Measurements from ENCODE around the gene RNF126. TPM values are rescaled to one million over a fixed set of nuclear protein-coding genes. Genes with fewer than 3 reads are reported as not detected.
"Not testable (repeated sequence)": the region's sequence is repeated elsewhere in the genome, so short reads cannot be mapped to it uniquely, and the experiment has no call there.

The RNF126 gene
- total RNA-seq, 1 donor from 2014 or later = 32.9 TPM

GRCh38 chr19:633786-634639, 29.0 kb downstream of the RNF126 start:
- intact Hi-C loops (cut with DNase I) = no loop called here
- ATAC-seq (no peak), DNase-seq (no peak)
- Histone ChIP-seq H3K4me3 (peak overlapping the region; percentile 97), H3K4me1 (peaks cover 28% of the 10 kb centered on the region), H3K9me3 (no peaks in the 10 kb centered on the region), H3K27ac (peak overlapping the region; percentile 73), H3K27me3 (no peaks in the 10 kb centered on the region), H3K36me3 (peaks cover 6% of the 10 kb centered on the region)
- no peak for TF ChIP-seq CTCF (IDR thresholded peaks at IDR 0.05)

GRCh38 chr19:633068-633785, 29.8 kb downstream of the RNF126 start, which contains the start of gene POLRMT:
Gene POLRMT, minus strand, starts transcription at chr19:633537. Its CDS starts 25 bp downstream, at chr19:633512.
- peaks cover 14% of the 10 kb centered on the region for H3K36me3 ChIP-seq
- peak; percentile 98 for DNase-seq
- peak; percentile 98 for ATAC-seq
- H3K4me1 ChIP-seq = peaks cover 22% of the 10 kb centered on the region
- no peaks in the 10 kb centered on the region for H3K27me3 ChIP-seq
- peak within 1 kb of the TSS; percentile 73 for H3K27ac ChIP-seq
- TF ChIP-seq CTCF (IDR thresholded peaks at IDR 0.05) = no peak
- H3K4me3 ChIP-seq = peak within 1 kb of the TSS; percentile 97
- H3K9me3 ChIP-seq = no peaks in the 10 kb centered on the region
- intact Hi-C loops (cut with DNase I) = no loop called here

- H3K9me3 ChIP-seq = no peaks in the 10 kb centered on the region
- ATAC-seq (peak; percentile 43), DNase-seq (peak; percentile 79)
- no peaks in the 10 kb centered on the region for H3K27me3 ChIP-seq
- peak overlapping the region; percentile 73 for H3K27ac ChIP-seq
- H3K36me3 ChIP-seq = peaks cover 15% of the 10 kb centered on the region
- no peak for TF ChIP-seq CTCF (IDR thresholded peaks at IDR 0.05)
- H3K4me1 ChIP-seq = peaks cover 22% of the 10 kb centered on the region
- peak overlapping the region; percentile 97 for H3K4me3 ChIP-seq
- intact Hi-C loops (cut with DNase I) = no loop called here
Measured at GRCh38 chr19:632579-633067, 30.4 kb downstream of the RNF126 start.

GRCh38 chr19:629961-630714, 32.9 kb downstream of the RNF126 start:
- Histone ChIP-seq H3K36me3 (peaks cover 27% of the 10 kb centered on the region), H3K27me3 (no peaks in the 10 kb centered on the region), H3K27ac (no peak overlapping the region), H3K4me3 (no peak overlapping the region), H3K4me1 (peaks cover 22% of the 10 kb centered on the region), H3K9me3 (no peaks in the 10 kb centered on the region)
- no peak for DNase-seq
- no peak for TF ChIP-seq CTCF (IDR thresholded peaks at IDR 0.05)
- no peak for ATAC-seq
- intact Hi-C loops (cut with DNase I) = no loop called here

GRCh38 chr19:629515-629914, 33.5 kb downstream of the RNF126 start:
- DNase-seq; H3K27me3 ChIP-seq; H3K27ac ChIP-seq; ATAC-seq; intact Hi-C loops (cut with DNase I); H3K9me3 ChIP-seq; H3K4me3 ChIP-seq: not testable (repeated sequence)
- Histone ChIP-seq H3K4me1 (peaks cover 21% of the 10 kb centered on the region), H3K36me3 (peaks cover 33% of the 10 kb centered on the region)
